Inflammatory macrophage (primary cell): ENCODE results near the gene PLCZ1.
"Not testable (repeated sequence)": the region's sequence is repeated elsewhere in the genome, so short reads cannot be mapped to it uniquely, and the experiment has no call there.

Source experiments
- DNase-seq, 2 donors: peaks; one replicate each; pipeline ENCODE4 v3.0.0-alpha.2; 2020 to 2022
- total RNA-seq, 18 experiments: gene quantifications; one replicate each; lab custom pipeline; 2026; ENCODE audit warnings: mixed read lengths in 6 of 18, inconsistent platforms in 2 of 18; lab: John Stamatoyannopoulos, UW

Gene PLCZ1, protein sequence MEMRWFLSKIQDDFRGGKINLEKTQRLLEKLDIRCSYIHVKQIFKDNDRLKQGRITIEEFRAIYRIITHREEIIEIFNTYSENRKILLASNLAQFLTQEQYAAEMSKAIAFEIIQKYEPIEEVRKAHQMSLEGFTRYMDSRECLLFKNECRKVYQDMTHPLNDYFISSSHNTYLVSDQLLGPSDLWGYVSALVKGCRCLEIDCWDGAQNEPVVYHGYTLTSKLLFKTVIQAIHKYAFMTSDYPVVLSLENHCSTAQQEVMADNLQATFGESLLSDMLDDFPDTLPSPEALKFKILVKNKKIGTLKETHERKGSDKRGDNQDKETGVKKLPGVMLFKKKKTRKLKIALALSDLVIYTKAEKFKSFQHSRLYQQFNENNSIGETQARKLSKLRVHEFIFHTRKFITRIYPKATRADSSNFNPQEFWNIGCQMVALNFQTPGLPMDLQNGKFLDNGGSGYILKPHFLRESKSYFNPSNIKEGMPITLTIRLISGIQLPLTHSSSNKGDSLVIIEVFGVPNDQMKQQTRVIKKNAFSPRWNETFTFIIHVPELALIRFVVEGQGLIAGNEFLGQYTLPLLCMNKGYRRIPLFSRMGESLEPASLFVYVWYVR
- 0 to 0.13 (median 0) reads per million in 18 experiments for total RNA-seq

DNA sequence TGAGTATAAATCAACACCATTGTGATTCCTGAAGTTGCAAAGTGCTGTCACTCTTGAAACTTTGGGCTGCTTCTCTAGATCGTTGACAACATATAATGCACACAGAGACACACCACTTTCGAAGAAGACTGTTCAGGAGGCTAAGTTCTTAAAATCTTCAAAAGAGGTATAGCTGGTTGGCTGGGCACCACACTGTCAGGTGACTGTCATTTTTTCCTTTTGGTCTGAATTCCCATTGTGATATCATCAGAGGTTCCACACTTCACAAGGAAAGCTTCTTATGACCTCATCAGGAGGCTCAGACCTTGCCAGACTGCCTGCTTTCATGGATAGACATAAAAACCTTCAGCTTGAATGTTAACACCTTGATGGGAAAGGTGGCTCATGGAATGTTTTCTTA is at the start of gene PLCZ1, which contains the start of gene CAPZA3:
Gene PLCZ1, minus strand, starts transcription at position 194 of the 400 bp plus-strand sequence. CDS start 641 bp downstream, outside the sequence.
Gene CAPZA3, plus strand, starts transcription at position 301 of the 400 bp plus-strand sequence. CDS start 150 bp downstream, outside the sequence.
- no peak for DNase-seq

DNA sequence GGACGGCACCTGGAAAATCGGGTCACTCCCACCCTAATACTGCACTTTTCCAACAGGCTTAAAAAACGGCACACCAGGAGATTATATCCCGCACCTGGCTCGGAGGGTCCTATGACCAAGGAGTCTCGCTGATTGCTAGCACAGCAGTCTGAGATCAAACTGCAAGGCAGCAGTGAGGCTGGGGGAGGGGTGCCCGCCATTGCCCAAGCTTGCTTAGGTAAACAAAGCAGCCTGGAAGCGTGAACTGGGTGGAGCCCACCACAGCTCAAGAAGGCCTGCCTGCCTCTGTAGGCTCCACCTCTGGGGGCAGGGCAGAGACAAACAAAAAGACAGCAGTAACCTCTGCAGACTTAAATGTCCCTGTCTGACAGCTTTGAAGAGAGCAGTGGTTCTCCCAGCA is 47.7 kb upstream of the PLCZ1 start:
- DNase-seq: not testable (repeated sequence)

DNA sequence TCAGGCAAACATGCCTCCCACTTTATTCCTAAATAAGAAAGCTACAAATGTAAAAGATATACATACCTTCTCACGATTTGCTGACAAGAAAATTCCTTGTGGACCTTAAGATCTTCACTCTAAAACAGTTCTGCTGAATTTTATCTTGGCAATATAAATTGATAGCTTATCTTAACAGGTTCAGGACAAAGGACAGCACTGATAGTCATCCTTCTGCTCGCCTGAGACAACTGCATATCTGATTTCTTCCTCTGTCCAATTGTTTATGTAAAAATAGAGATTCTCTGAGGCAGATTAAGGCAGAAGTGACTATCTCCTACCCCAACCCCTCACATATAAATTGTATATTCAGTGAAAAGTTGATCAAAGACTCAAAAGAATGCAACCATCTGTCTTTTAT is 45.0 kb upstream of the PLCZ1 start:
- DNase-seq: no peak

DNA sequence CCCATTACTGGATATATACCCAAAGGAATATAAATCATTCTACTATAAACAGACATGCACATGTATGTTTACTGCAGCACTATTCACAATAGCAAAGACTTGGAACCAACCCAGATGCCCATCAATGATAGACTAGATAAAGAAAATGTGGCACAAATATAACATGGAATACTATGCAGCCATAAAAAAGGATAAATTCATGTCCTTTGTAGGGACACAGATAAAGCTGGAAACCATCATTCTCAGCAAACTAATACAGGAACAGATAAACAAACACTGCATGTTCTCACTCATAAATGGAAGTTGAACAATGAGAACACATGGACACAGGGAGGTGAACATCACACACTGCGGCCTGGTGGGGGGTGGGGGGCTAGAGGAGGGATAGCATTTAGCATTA is 28.7 kb upstream of the PLCZ1 start:
- DNase-seq: not testable (repeated sequence)

DNA sequence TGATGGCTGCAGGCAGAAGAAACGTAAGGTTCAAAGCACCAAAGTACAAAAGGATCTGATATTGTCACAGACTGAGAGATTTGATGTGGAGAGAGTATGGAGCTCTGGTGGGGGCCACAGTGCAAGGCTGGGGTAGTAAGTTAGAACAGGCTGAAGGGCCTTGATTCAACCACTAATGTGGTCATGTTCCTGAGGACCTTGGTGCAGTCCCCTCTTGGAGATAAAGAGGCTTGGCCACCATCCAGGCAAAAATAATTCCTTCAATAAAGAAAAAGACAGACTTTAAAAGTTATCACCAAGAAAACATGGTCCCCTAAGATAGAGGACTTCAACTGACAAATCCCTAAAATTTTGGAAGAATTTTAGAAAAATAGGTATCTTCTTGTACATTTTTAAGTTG is 17.5 kb upstream of the PLCZ1 start:
- no peak for DNase-seq

DNA sequence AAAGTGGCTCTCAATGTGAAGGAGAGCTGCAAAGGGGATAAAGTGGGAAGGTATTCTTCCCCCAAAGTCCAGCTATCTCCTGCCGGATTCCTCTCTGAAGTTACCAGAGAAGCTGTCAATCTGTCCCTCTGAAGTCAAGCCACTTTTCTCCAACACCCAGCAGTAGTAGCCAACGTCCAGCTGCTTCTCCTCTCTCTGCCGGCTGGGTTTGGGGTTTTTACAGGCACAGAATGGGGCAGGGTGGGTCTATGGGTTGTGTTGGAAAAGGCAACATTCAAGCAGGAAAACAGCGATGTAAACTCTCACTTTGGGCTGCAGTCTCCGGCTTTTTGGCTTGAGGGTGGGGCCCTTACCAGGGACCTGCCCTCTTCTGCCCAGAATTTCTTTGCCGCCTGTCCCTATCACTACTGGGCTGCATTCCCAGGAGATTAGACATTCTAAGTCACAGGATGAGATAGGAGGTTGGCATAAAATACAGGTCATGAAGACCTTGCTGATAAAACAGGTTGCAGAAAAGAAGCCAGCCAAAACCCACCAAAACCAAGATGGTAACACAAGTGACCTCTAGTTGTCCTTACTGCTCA is 16.4 kb upstream of the PLCZ1 start:
- DNase-seq: no peak

DNA sequence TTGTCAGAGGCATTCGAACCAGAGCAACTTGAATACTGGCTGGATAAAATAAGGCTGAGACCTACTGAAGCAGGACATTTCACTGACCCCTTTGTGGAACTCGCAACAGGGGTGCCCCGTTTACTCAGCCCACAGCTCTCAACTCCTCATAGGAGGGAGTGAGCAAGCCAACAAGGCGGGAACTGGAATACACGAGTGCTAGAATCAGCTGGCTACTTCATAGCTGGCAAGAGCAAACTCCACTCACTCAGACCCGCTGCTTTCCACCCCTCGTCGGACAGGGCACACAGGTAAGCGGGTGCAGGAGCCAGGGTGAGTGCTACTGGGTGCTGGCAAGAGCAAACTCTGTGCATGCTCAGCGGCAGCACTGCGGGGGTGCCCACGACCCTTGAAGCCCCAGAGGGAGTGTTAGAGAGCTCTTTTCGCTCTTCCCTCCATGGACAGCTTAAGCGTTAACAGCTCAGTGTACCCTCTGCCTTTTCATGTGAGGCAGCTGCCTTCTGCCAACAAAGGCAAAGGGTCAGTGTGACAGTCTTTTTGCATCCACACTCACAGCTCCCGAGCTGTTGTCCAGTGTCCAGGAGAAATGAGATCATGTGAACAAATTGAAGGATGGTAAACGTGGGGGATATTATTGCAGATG is 15.8 kb upstream of the PLCZ1 start:
- no peak for DNase-seq

DNA sequence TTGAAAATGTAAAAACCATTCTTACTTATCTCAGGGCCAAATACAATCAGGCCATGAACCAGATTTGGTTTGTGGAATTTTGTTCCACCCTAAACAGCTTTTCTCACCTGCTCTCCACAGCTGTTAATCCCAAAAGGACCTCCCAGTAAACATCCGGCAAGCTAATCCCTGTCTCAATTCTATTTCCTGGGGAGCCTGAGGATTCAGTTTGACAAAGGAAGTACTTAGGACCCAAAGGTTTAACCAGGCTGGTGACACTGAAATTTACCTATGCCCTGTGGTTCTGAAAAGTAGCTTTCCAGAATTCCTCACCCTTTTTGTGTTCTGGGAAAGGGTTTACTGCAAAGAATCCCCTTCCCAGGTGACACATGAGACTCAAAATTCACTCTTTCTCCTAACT is 15.1 kb upstream of the PLCZ1 start:
- no peak for DNase-seq

DNA sequence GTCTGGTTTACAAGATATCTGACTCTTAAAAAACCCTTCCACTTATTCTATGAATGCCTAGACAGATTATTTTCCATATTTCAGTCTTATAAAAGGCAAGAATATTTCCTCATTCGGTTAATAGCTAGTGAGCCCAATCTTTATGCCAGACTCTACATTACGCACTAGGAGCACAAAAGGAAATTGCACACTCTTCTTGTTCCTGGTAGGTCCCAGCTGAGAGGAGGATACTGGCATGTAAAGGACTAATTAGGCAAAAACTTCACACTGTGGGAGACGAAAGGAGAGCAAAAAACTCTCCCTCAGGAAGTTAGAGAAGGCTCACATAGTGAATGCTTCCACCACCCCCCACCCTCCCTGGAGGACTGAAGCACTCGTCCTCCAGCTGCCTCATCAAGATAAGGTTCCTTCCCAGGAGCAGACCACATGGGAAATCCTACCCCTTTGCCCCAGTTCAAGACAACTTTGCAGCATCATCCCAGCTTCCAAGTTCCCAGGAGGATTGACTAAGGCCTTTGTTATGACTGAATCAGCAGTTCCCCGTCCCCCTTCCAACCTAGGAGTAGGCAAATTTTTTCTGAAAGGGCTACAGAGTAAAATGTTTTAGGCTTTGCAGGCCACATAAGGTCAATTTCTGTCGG is 14.6 kb upstream of the PLCZ1 start:
- DNase-seq: no peak

DNA sequence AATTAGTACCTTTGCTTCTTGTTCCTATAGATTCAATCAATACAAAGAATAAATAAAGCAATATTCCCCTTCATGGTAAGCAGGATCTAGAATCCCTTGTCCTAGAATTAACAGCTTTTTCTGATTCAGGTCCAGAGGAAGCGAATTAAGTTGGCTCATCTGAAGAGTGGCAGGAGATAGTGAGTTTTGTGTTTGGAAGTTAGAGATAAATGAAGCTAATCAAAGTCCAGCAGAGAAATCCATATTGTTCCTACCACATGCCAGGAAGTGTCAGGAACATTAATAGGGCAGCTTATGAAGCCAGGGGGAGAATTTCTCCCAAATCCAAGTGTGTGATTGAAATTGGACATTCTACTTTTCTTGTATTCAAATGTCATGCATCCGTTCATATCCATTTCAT is 14.1 kb upstream of the PLCZ1 start:
- DNase-seq: no peak

DNA sequence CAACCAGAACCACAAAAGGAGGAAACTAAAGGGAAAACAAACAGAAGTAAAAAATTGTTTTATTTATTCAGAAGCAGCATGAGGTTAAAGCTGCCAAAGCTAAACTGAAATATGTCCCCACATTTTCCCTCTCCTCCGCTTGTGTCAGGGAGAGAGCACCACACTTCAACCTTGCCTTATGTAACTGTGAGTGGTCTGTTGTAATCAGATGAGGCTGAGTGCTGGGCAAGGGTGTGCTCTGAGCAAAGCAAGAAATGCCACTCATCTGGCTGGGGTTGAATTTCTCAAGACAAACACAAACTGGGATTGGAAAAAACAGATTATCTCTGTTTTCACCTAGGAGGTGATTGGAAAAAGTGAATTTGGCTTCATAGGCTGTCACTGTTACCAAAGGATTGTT is 12.3 kb upstream of the PLCZ1 start:
- DNase-seq: no peak

DNA sequence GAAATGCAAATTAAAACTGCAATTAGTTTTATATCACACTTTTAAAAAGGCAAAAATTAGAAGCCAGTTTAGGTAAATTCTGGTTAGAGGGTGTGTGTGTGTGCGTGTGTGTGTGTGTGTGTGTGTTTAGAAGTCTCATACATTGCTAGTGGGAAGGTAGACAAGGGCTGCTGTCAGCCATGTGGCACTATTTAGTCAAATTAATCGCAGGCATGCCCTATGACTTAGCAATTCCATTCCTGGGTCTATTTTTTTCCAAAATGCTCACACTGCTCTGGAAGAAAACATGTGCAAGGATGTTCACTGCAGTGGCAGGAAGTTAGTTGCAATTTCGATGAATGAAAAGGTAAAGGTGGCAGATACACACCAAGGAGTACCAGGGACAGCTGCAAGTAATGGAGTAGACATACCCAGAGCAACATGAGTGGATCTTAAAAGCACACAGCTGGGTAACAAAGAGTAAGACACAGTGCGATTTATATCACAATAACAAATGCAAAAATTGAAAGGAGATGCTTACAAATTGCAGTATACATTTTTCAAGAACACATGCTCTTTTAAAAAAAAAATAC is 11.7 kb upstream of the PLCZ1 start:
- DNase-seq: no peak

DNA sequence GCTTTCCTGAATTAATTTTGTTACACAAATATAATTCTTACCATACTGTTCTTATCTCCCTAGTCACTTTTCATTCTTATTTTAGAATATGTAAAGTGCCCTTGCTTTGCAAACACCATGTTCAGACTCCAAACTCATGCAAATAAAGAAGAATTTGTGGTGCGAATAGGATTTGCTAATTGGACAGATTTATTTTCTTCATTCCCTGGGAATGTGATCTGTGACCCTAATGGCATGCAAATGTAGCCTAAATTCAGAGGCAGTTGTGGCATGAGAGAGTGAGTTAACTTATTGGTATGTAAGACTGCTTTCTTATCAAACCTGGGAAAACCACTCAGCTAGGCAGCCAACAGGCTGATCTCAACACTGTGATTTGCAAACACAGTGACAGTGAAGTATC is 10.1 kb upstream of the PLCZ1 start:
- no peak for DNase-seq

DNA sequence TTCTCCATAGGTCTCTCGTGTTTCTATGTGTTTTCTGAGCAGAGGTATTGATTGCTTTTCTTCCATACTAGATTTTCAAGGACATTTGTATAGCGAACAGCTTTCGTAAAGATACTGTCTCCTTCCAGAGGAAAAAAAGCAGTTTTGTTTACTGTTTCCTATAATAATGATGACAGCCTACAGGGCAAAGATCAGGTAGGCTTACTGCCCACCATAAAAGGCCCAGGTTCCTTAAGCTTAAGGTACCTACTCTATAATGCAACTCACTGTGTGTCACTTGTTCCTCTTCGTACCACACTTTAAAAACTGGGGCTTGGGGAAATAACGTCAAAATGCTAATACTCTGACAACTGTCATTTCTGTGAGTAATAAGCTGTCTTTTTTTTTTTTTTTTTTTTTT is 6.7 kb downstream of the PLCZ1 start:
- DNase-seq: no peak

DNA sequence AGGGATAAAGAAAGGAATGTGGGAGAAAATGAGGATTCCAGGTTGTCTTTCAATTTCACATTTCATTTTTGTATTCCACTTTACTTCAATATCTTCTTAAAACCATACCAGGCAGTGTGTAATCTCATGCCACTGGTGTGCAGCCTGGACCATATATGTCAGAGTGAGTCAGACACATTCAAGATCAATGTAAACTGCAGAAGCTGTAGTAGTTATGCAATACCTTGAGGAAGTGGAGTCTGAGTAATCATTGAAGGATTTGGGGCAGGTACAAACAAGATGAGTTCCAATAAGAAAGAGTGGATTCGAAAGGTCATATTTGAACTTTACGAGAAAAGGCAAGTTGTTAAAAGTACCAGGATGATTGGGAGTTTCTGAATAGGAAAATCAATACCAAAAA is 14.1 kb downstream of the PLCZ1 start:
- no peak for DNase-seq

DNA sequence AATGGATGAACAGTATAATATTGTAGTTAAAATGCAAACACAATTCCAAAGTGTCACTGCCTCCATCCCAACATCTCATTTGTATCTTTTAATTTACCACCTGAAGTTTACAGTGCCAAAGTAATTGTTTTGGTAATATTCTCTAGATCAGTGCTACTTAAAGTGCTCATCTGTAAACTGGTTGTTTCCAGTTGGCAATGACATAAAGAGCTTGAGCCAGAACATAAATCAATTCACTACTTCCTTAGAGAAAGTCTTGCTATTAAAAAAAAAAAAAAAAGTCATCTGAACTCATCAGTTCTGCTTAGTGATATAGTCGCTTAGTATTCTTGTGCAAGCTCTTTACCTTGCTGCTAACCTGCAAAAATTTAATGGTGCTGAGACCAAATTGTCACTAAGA is 16.4 kb downstream of the PLCZ1 start:
- DNase-seq: no peak

DNA sequence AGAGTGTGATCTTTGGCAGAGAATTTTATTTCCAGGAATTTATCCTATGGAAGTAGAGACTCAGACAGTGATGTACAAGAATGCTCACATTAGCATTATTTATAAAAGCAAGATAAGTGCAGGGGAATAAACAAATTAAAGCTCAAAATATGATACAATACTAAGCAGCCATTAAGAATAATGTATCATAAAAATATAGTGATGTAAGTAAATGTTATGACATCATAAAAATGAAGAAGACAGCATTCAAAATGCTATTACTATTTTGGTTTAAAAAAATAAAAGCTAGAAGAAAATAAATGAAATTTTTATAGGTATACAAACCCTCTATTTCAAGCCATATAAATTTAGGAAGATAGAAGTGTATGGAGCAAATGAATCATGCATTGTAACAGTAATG is 17.1 kb downstream of the PLCZ1 start:
- no peak for DNase-seq

DNA sequence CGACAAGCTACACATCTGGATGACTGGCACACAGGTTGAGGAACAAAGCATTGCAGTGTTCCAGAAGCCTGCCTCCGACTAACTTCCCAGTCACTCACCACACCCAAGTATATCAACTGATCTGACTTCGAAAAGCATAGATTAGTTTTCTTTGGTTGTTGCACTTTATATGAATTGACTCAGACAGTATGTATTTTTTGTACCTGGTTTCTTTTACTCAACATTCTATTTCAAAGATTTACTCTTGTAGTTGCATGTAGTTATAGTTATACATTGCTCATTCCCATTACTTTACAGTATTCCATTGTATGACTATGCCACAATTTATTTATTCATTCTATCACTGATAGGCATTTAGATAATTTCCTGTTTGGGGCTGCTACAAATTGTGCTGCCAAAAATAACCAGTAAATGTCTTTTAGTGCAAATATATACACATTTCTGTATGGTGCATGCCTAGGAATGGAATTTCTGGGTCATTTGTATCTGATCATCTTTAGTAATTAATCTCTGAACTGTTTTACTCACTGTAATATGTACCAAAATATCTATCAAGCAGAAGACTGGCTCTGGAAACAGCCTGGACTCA is 17.8 kb downstream of the PLCZ1 start:
- DNase-seq: no peak

DNA sequence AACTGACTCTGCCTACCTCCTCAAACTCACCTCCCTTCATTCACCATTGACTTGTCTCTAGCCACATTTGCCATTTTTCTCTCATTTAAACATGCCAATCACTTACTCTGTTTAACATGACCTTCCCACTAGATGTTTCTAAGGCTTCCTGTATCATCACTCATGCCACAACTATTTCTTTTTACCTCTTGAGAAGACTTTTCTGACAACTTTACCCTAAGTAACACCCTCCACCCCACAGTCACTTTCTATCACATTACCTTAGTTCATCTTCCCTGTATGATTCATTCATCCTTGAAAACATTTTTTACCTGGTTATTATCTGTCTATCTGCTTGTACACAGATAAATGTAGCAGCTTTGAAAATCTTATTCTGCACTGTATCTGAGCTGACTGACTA is 19.4 kb downstream of the PLCZ1 start:
- DNase-seq: no peak

DNA sequence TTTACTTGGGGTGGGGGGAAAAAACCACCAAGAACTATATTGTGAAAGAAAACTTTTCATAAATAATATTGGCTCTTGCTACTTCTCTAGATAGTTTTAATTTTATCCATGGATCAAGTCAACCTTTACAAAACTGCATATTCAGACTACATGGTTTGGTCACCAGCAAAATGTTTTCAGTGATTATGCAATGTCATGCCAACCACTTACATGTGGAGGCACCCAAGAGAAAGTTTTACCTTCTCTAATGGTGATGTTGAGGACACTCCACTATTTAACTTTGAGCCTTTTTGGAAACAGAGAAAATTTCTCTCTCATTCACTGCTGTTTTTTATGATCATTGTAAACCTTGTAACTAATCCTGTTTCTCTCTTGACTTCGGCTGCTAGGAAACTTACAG is 21.6 kb downstream of the PLCZ1 start:
- no peak for DNase-seq

DNA sequence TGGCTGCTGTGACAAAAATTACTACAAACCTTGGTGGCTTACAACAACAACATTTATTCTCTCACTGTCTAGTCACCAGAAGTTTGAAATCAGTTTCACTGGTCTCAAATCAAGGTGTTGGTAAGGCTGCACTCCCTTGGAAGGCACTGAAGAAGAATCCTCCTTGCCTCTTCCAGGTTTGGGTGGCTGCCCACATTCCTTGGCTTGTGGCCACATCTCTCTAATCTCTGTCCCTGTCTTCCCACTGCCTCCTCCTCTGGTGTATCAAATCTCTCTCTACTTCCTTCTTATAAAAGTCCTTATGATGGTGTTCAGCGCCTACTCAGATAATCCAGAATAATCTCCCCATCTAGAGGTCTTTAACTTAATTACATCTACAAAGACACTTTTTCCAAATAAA is 31.0 kb downstream of the PLCZ1 start:
- no peak for DNase-seq

DNA sequence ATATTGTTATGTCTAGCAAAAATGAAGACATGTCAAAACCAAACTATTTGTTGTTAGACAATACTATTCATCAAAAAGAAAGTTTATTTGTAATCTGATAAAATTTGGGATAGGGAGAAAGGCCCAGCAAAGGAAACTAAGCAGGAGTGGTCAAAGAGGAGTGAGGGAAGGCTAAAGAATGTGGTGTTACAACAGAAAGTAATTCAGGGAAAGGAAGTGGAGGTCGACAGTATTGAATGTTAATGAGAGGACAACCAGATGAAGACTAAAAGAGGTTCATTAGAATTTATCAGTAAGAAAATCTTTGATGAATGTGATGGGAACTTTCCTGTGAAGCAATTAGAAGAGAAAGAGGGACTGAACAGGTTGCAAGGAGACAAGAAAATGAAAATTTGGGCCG is 33.9 kb downstream of the PLCZ1 start:
- DNase-seq: no peak
